Spinal cord (tissue), 10 donors: ENCODE measurements around the gene TCFL5. TPM values are rescaled to one million over a fixed set of nuclear protein-coding genes. Genes with fewer than 3 reads are reported as not detected.
A peak's percentile ranks its signal among the peaks of the same experiment; 100 is the strongest.

Experiments used
- DNase-seq, 6 donors: peaks; one replicate each; pipeline versions ENCODE4 v3.0.0 to v3.0.0-alpha.2; 2013 to 2015; ENCODE audit warnings: low spot score in 6 of 6, low read depth in 4 of 6
- H3K27ac ChIP-seq: one replicate; pipeline ENCODE4 v1.5.1; 2013; ENCODE audit warnings: low read depth, low read length, control low read depth
- H3K27me3 ChIP-seq: one replicate; pipeline ENCODE4 v1.6.1; 2013; ENCODE audit warnings: low read length; ENCODE audit not compliant: control insufficient read depth, insufficient read depth
- H3K36me3 ChIP-seq: one replicate; pipeline ENCODE4 v1.6.1; 2013; ENCODE audit warnings: low read length; ENCODE audit not compliant: control insufficient read depth, insufficient read depth
- H3K4me1 ChIP-seq: one replicate; pipeline ENCODE4 v1.6.1; 2013; ENCODE audit warnings: low read length; ENCODE audit not compliant: control insufficient read depth, insufficient read depth
- H3K4me3 ChIP-seq: one replicate; pipeline ENCODE4 v1.5.1; 2013; ENCODE audit warnings: low read depth, low read length, control low read depth
- H3K9me3 ChIP-seq: one replicate; pipeline ENCODE4 v1.6.1; 2013; ENCODE audit warnings: low read length; ENCODE audit not compliant: control insufficient read depth, insufficient read depth
- WGBS: methylation state at CpG from one replicate; pipeline ENCODE4 v1.1.5; 2013; ENCODE audit warnings: missing lambda C conversion rate; ENCODE audit not compliant: insufficient coverage; 5-methylcytosine and 5-hydroxymethylcytosine counted together
- long read RNA-seq, 4 donors: transcript quantifications; one replicate each; lab custom pipeline, GENCODE V29; 2026
- polyA plus RNA-seq, 2 donors: library from polyadenylated mRNA; unstranded; fragments of 120-200 nt; gene quantifications; one replicate each; pipeline ENCODE4 v1.2.1, GENCODE V29; 2013; ENCODE audit not compliant: insufficient read length in 2 of 2
- total RNA-seq, 2 donors: library from RNA; depleted of rRNA in 1 of 2; stranded (reverse); fragments of 120-200 nt in 1 of 2; fragments of >200 nt in 1 of 2; gene quantifications; one replicate each; pipeline versions ENCODE4 v1.2.3 to v1.2.4, GENCODE V29; 2013 to 2014
- donor health status: healthy.

TCFL5 gene
- total RNA-seq (10 to 100 TPM; 12.3 to 16.3 TPM), polyA plus RNA-seq (10 to 100 TPM; 13.5 to 15.1 TPM)
- long read RNA-seq, donor 1, partial matches to known transcripts = 0 of 1 reads
- long read RNA-seq, donor 1, other reads (novel, unspliced or antisense) = 0 of 1 reads
- long read RNA-seq, donor 2, partial matches to known transcripts = 0 of 2 reads
- long read RNA-seq, donor 2, other reads (novel, unspliced or antisense) = 0 of 2 reads
- long read RNA-seq, donor 3, partial matches to known transcripts = 0 of 1 reads
- long read RNA-seq, donor 3, other reads (novel, unspliced or antisense) = 0 of 1 reads
- long read RNA-seq, donor 4, partial matches to known transcripts = 0 of 2 reads
- long read RNA-seq, donor 4, other reads (novel, unspliced or antisense) = 0 of 2 reads

DNA sequence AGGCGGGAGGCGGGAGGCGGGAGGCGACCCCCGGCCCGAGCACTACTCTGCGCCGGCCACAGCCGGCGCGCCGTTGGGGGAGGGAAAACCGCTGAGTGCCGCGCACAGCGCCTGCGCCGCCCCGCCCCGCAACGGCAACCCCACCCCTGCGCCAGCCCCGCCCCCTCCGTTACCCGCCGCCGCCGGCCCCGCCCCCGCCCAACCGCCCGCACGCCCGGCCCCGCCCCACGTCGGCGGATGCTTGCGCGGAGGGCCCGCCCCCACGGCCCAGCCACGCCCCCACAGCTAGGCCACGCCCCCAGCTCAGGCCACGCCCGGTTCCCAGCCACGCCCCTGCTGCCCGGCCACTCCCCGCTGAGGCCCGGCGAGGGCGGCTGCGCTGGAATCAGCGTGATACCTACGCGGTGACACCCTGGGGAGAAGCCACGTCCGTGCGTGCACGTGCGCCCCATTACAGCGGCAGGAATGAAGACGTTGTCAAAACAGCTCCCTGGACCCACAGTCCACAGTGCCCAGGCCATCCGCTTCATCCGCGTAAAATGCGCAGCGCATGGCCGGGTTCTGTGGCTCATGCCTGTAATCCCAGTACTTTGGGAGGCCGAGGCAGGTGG is at the start of gene TCFL5:
Gene TCFL5, minus strand, starts transcription at position 97 of the 611 bp plus-strand sequence. CDS start 152 bp downstream, outside the sequence.
- Histone ChIP-seq H3K4me1 (peaks cover 18% of the 10 kb centered on the region), H3K36me3 (peaks cover 6% of the 10 kb centered on the region), H3K9me3 (no peaks in the 10 kb centered on the region), H3K4me3 (peak within 1 kb of the TSS; percentile 40), H3K27ac (peak within 1 kb of the TSS; percentile 47), H3K27me3 (no peaks in the 10 kb centered on the region)
- DNase-seq = peak in 5 of 6 donors; percentile 42 to 92 (median 63)
- WGBS = 5% methylated on average over 58 of the region's 70 CpGs

DNA sequence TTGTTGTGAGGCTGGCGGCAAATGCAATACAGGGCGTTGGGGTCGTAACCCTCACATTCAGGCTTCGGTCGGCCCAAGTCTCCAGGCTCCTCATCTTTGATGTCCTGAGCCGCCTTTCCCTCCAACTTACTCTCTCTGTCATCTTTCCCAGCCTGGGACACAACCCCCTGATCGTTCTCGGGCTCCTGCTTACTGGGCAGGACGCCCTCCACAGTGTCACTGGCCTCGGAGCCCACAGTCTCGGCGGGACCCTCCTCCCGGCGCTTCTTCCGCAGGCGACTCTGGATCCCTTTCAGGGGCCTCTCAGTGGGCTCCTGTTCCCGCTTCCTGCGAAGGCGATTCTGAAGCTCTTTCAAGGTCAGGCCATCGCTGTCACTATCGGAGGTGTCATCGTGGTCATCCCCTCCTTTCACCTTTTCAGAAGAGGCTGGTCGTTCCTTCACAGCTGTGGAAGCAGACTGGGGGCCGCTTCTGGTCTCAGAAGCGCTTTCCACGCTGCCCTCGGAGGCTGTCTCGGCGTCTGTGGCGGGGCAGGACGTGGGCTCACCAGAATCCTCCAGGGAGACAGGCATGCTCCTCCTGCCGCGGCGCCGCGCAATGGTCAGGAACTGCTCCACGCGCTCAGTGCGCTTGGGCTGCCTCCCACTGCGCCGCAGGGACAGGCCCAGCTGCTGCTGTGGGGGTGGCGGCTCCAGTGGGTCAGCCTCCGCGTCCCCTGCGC is 49.3 kb upstream of the TCFL5 start:
- H3K36me3 ChIP-seq = peaks cover 75% of the 10 kb centered on the region
- H3K9me3 ChIP-seq = no peaks in the 10 kb centered on the region
- 93% methylated on average over 44 of the region's 45 CpGs for WGBS
- H3K4me3 ChIP-seq = no peak overlapping the region
- H3K27me3 ChIP-seq = no peaks in the 10 kb centered on the region
- H3K4me1 ChIP-seq = peaks cover 17% of the 10 kb centered on the region
- no peak for DNase-seq
- H3K27ac ChIP-seq = no peak overlapping the region

DNA sequence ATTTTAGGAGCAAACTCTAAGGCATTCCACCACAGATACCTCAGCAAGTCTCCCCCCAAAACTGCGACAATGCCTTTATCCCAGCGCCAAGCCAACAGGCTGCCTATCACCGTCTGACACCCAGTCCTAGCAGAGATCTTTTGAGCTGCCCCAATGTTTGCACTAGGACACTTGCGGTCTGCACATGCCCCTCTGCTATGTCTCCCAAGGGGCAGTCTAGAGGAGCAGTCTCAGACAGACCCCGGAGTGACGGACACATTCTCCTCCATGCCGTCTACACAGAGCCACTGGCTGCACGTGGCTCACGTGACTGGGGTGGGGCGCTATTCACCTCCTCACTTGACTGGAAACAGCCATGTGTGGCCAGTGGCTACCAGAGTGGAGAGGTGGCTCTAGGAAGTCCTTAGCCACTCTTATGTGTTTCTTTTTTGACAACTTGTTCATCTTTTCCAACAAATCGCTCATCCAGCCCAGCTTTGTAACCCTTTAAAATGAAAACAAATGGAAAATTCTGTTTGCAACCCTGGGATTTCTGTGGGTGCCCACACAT is 48.7 kb upstream of the TCFL5 start:
- no peak overlapping the region for H3K4me3 ChIP-seq
- H3K9me3 ChIP-seq = no peaks in the 10 kb centered on the region
- DNase-seq = no peak
- H3K27ac ChIP-seq = no peak overlapping the region
- peaks cover 14% of the 10 kb centered on the region for H3K4me1 ChIP-seq
- no peaks in the 10 kb centered on the region for H3K27me3 ChIP-seq
- 89% methylated on average over 8 of the region's 11 CpGs for WGBS
- peaks cover 81% of the 10 kb centered on the region for H3K36me3 ChIP-seq

DNA sequence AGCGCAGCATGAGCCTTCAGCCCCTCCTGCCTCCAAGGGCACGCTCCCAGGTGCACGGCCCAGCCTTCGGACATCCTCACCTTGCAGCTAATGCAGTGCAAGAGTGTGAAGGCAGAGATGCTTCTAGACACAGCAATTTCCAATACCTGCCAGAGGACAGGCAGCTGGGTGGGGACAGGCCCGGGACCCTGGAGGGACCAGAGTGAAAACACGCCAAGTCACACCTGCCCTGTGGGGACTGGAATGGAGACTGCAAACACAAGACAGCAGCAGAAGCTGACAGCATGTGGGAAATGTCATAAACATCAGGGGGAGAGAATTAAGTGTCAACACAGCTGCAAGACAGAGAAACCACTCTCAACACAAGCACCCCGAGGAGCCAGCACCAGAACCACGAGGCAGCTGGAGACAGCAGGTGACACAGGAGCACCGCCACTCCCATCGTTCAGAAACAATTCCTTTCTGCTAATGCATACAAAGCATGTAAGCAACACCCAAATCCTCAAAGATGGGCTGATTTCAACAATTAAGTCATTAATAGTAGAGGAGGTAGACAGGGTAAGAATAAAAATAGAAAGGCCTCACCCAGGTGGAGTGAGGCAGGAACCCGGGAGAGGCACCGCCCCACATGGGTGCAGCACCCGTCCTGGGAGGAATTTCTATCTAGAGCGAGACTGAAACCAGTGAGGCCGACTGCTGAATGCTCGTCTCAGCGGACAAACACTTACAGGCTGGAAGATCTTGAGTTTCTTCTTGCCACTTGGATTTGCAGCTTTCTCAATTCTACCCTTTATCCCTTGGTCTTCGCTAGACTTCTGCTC is 47.6 kb upstream of the TCFL5 start:
- Histone ChIP-seq H3K27me3 (no peaks in the 10 kb centered on the region), H3K36me3 (peaks cover 82% of the 10 kb centered on the region), H3K27ac (no peak overlapping the region), H3K4me1 (peaks cover 3% of the 10 kb centered on the region), H3K9me3 (no peaks in the 10 kb centered on the region), H3K4me3 (no peak overlapping the region)
- WGBS = 86% methylated on average over 11 of the region's 18 CpGs
- no peak for DNase-seq

DNA sequence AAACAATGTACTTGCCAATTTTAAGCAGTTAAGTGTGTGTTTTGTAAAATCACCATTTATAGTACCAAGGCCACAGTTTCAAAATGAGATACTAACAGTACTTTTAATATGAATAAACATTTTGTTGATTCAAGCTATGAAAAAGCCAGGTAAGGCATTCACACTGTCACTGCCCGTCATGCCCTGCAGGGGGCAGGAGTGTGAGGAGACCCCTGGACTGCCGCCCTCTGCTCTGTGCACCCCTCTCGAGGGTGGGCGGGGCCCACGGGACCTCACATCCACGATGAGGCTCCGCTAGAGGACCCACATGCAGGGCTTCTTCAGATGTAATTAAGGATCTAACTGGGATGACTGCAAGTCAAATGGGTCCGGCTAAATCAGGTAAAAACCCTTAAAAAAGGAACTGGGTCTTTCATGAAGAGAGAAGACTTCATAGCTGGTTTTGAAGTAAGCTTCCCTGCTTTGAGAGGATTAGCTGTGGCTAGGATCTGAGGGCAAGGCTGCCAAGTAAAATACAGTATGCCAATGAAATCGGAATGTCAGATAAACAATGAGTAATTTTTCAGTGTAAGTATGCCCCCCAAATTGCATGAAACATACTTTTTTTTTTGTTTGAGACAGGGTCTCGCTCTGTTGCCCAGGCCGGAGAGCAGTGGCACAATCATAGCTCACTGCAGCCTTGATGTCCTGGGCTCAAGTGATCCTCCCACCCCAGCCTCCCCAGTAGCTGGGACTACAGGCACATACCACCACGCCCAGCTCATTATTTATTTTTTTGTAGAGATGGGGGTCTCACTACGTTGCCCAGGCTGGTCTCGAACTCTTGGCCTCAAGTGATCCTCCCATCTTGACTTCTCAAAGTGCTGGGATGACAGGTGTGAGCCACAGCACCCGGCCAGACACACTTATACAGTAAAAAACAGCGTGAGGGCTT is 46.0 kb upstream of the TCFL5 start:
- Histone ChIP-seq H3K36me3 (peaks cover 83% of the 10 kb centered on the region), H3K27ac (no peak overlapping the region), H3K27me3 (no peaks in the 10 kb centered on the region), H3K9me3 (no peaks in the 10 kb centered on the region), H3K4me3 (no peak overlapping the region), H3K4me1 (no peaks in the 10 kb centered on the region)
- no peak for DNase-seq
- 76% methylated on average over 13 of the region's 16 CpGs for WGBS

DNA sequence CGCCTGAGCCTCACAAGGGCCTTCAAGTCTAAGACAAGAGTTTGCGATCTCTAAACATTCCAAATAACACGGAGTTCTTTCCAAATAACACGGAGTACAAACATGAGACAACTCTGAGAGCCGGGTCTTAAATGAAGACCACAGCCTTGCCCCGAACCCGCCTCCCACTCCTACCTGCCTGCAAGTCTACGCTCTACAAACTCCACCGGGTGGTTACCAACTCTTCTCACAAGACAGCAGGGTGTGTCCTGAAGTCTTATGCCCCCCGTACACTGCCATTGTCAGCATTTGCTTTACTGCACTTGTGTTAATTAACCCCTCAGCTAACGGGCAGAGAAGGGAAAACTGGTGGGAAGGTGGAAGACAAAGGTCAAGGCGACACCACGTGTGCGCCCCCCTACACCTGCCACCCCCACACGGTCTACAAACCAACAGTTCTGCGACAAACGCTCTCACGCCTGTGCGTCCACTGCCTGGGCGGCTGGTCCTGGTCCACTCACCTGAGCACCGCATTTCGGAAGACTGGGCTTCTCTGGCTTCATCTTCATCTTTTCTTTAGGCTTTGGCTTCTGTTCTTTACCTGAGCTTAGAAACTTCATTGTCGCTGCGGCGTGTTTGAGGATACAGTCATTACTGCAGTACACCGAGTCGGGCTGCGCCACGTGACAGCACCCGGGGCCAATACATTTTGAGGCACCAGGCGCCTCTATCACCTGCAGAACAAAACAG is 45.2 kb upstream of the TCFL5 start:
- Histone ChIP-seq H3K9me3 (no peaks in the 10 kb centered on the region), H3K4me1 (no peaks in the 10 kb centered on the region), H3K4me3 (no peak overlapping the region), H3K36me3 (peaks cover 84% of the 10 kb centered on the region), H3K27me3 (no peaks in the 10 kb centered on the region), H3K27ac (no peak overlapping the region)
- no peak for DNase-seq
- 90% methylated on average over 25 of the region's 31 CpGs for WGBS

DNA sequence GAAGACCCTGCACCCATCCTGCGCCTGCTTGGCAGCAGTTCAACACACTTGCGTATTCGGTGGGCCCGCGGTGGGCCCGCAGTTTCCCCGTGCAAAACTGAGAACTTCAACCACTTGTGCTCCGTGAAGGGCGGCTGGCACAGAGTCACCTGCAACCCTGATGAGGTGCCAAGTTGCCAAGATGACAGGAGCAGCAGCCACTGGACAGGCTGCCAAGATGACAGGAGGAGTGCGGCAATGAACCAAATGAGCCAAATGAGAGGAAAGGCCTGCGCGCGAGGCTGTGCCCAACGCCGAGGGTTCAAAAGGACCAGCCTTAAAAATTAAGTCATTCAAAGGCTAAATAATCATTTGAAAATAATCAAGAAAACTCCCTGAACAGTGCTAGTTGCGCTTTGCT is 44.6 kb upstream of the TCFL5 start:
- Histone ChIP-seq H3K27me3 (no peaks in the 10 kb centered on the region), H3K9me3 (no peaks in the 10 kb centered on the region), H3K36me3 (peaks cover 82% of the 10 kb centered on the region), H3K4me1 (no peaks in the 10 kb centered on the region), H3K27ac (no peak overlapping the region), H3K4me3 (no peak overlapping the region)
- 89% methylated on average over 16 of the region's 16 CpGs for WGBS
- peak in 1 of 6 donors; percentile 73 for DNase-seq

DNA sequence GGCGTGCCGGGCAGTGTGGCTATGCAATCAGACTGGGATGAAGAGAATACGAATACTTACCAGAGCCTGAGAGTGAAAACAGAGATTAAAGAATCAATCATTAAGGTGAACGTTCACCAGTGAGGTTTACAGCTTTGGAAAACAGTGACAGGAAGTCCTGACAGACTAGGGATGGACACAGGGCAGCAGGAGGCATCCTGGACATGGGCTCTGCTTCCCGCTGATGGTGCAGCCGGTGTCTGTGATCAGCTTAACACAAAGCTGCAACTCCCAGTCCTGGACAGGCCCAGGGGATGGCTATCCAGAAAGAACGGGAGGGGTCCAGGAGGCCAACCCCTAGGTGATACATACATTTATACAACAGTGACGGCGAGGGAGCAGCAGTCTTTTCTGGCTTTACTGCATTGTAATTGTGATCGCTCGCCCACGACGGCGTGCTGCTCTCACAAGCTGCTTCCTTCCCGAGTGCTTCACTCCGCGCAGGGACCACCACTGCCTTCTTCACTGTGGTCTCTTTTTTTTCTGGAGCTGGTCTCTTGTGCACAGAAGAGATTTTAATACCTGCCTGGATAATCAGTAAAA is 44.0 kb upstream of the TCFL5 start:
- Histone ChIP-seq H3K27me3 (no peaks in the 10 kb centered on the region), H3K4me1 (peaks cover 1% of the 10 kb centered on the region), H3K27ac (no peak overlapping the region), H3K4me3 (no peak overlapping the region), H3K9me3 (no peaks in the 10 kb centered on the region), H3K36me3 (peaks cover 79% of the 10 kb centered on the region)
- WGBS = 94% methylated on average over 17 of the region's 17 CpGs
- DNase-seq = no peak
